ENCODE results near the gene KLK4. TPM values are rescaled to one million over a fixed set of nuclear protein-coding genes. Genes with fewer than 3 reads are reported as not detected.

Gene KLK4
- polyA plus RNA-seq, 1 experiment, result not detected

GRCh38 chr19:50857366-50857765 is 53.8 kb downstream of the KLK4 start:
- ChIA-PET POLR2A (no interaction called here), CTCF (interaction anchor here (0.6 kb wide), 1 partner anchor 504 kb away, joined by 3 read pairs; no protein-coding TSS in a partner anchor)
- peaks cover 4% of the 10 kb centered on the region for H3K27me3 ChIP-seq (ENCODE audit: control insufficient read depth, insufficient read depth, low read length)
- no peak overlapping the region for H3K4me3 ChIP-seq (ENCODE audit: low read depth, low read length)
- H3K27ac ChIP-seq (ENCODE audit: low read depth, low read length), result no peak overlapping the region
- H3K9me3 ChIP-seq (ENCODE audit: control insufficient read depth, insufficient read depth, low read length), result no peaks in the 10 kb centered on the region
- no peak for DNase-seq (ENCODE audit: low read depth, low spot score)
- TF ChIP-seq, protein P1, sequence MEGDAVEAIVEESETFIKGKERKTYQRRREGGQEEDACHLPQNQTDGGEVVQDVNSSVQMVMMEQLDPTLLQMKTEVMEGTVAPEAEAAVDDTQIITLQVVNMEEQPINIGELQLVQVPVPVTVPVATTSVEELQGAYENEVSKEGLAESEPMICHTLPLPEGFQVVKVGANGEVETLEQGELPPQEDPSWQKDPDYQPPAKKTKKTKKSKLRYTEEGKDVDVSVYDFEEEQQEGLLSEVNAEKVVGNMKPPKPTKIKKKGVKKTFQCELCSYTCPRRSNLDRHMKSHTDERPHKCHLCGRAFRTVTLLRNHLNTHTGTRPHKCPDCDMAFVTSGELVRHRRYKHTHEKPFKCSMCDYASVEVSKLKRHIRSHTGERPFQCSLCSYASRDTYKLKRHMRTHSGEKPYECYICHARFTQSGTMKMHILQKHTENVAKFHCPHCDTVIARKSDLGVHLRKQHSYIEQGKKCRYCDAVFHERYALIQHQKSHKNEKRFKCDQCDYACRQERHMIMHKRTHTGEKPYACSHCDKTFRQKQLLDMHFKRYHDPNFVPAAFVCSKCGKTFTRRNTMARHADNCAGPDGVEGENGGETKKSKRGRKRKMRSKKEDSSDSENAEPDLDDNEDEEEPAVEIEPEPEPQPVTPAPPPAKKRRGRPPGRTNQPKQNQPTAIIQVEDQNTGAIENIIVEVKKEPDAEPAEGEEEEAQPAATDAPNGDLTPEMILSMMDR (IDR thresholded peaks at IDR 0.05; ENCODE audit: low read depth, low read length), result no peak

Other genes starting within 250 kb of the KLK4 start
- gene SHANK1, start 191.6 kb downstream of the KLK4 start, polyA plus RNA-seq (2011; rRNA removed), result 2.4 and 3.5 TPM in 2 replicates
- gene CLEC11A, start 188.0 kb downstream of the KLK4 start, polyA plus RNA-seq (2011; rRNA removed), result 43.9 and 64.1 TPM in 2 replicates
- not detected in 2 replicates for gene GPR32, start 140.9 kb downstream of the KLK4 start, polyA plus RNA-seq (2011; rRNA removed)
- not detected in 2 replicates for gene ACP4, start 121.0 kb downstream of the KLK4 start, polyA plus RNA-seq (2011; rRNA removed)
- gene KLK1, start 87.6 kb downstream of the KLK4 start, polyA plus RNA-seq (2011; rRNA removed), result not detected in 2 replicates
- gene KLK15, start 77.8 kb downstream of the KLK4 start, polyA plus RNA-seq (2011; rRNA removed), result not detected in 2 replicates
- gene KLK3, start 56.5 kb downstream of the KLK4 start, polyA plus RNA-seq (2011; rRNA removed), result not detected in 2 replicates
- gene KLK2, start 38.0 kb downstream of the KLK4 start, polyA plus RNA-seq (2011; rRNA removed), result not detected in 2 replicates
- gene KLK5, start 41.6 kb upstream of the KLK4 start, polyA plus RNA-seq (2011; rRNA removed), result not detected in 2 replicates
- not detected in 2 replicates for gene KLK6, start 58.2 kb upstream of the KLK4 start, polyA plus RNA-seq (2011; rRNA removed)
- gene KLK7, start 72.5 kb upstream of the KLK4 start, polyA plus RNA-seq (2011; rRNA removed), result not detected in 2 replicates
- not detected in 2 replicates for gene KLK8, start 90.2 kb upstream of the KLK4 start, polyA plus RNA-seq (2011; rRNA removed)
- not detected in 2 replicates for gene KLK10, start 108.3 kb upstream of the KLK4 start, polyA plus RNA-seq (2011; rRNA removed)
- gene KLK11, start 115.2 kb upstream of the KLK4 start, polyA plus RNA-seq (2011; rRNA removed), result not detected in 2 replicates
- gene KLK12, start 123.6 kb upstream of the KLK4 start, polyA plus RNA-seq (2011; rRNA removed), result not detected in 2 replicates
- gene KLK13, start 153.7 kb upstream of the KLK4 start, polyA plus RNA-seq (2011; rRNA removed), result not detected in 2 replicates
- gene KLK14, start 171.5 kb upstream of the KLK4 start, polyA plus RNA-seq (2011; rRNA removed), result not detected in 2 replicates
- 1.7 and 2.1 TPM in 2 replicates for gene CTU1, start 197.0 kb upstream of the KLK4 start, polyA plus RNA-seq (2011; rRNA removed)
- 0.05 TPM in 1 of 2 replicates, not detected in the other for gene SIGLEC9, start 213.5 kb upstream of the KLK4 start, polyA plus RNA-seq (2011; rRNA removed)
- gene SIGLEC7, start 230.9 kb upstream of the KLK4 start, polyA plus RNA-seq (2011; rRNA removed), result not detected in 2 replicates